Tongue (tissue), 2 donors: ENCODE measurements around the gene CENPP. TPM values are rescaled to one million over a fixed set of nuclear protein-coding genes. Genes with fewer than 3 reads are reported as not detected.
A peak's percentile ranks its signal among the peaks of the same experiment; 100 is the strongest.

Experiments
- DNase-seq: peaks from one replicate; pipeline ENCODE4 v3.0.0-alpha.2; 2015
- total RNA-seq: library from RNA; depleted of rRNA; stranded (reverse); fragments of >200 nt; gene quantifications from one replicate; pipeline ENCODE4 v1.2.3, GENCODE V29; 2014

Gene CENPP
- total RNA-seq, 1 donor from 2014 or later, result 7.7 TPM

GRCh38 chr9:92640398-92641091 is 314.8 kb downstream of the CENPP start:
- no peak for DNase-seq

DNA sequence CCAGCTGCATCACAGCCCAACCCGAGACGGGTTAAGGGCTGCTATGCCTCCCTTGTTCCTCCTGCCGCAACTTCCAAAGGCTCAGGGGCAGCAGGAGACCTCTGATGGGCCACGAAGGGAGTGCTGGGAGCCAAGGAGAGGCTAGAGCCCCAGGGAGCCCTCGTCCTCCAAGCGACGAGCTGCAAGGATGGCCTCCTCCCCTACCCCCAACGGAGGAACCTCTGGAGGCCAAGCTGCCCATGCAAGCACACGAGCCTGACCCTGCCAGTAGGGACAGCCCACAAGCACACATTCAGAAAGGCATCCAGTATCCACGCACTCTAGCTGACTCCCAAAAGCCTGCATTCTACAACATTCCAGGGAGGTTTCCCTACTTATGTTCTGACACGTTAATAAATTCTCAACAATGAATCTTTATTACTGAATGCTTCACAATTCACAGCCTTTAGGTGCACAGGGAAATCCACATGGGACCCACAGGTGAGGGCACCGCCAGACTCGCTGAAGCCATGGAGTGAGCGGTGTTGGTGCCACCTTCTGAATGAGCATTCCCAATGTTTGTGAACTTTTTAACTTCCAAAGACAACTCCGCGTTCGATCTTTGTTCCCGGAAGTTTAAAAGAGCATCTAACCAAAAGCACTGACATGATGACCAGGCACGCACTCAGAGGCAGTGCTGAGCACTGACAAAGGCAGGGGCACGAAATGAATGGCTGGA is 315.5 kb downstream of the CENPP start:
- no peak for DNase-seq

- no peak for DNase-seq
Measured at GRCh38 chr9:92642041-92642451, 316.3 kb downstream of the CENPP start.

- no peak for DNase-seq
Measured at GRCh38 chr9:92642564-92642963, 316.8 kb downstream of the CENPP start.

GRCh38 chr9:92644278-92644677 is 318.5 kb downstream of the CENPP start:
- no peak for DNase-seq

- no peak for DNase-seq
Measured at GRCh38 chr9:92645041-92645440, 319.3 kb downstream of the CENPP start.

DNA sequence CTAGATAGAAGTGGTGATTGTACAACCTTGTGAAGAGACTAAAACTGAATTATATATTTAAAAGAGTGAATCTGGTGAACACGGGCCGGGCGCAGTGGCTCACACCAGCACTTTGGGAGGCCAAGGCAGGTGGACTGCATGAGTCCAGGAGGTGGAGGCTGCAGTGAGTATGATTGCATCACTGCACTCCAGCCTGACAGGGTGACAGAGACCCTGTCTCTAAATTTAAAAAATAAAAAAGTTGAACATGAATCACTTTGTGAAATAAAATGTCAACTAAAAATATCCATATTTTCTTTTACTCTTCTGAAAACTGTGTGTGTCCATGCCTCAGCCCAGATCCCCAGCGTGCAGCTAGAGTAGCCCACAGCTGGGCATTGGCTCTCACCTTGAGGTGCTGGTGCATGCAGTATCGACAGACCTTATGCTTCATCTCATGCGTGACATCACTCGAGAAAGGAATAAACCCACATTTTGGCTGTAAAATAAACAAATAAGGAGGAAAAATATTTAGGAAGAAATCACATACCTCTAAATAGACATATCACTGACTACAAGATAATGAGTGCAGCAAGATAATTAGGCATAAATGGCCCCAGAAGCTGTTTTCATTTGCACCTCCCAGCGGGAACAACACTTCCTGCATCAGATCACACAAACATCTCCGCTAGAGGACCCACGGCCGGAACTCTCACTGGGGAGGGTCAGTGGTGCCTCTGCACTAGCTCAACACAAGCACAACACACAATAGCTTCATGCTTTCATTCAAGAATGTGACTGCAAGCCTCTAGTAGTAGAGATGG is 322.1 kb downstream of the CENPP start:
- DNase-seq, result no peak

DNA sequence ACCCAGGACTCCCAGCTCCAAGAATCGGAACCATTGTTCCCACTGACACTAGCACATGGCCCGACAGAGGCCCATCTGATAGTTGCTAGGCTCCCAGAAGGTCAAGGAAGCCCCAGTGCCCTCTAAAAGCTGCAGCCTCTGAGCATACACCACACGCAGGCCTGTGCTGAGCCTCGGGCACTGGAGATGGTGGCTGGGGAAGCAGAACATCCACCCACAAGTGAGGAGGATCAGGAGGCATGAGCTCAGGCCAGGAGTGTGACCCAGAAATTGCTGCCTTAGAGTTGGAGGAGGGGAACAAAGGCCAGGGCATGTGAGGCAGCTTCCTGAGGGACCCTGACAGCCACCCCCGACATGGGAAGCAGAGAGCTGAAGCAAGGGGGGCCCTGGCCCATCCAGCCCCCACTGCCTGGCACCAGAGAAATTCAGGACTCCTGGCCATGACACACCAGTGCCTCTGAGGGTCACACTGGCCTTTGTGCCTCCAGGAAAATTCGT is 322.8 kb downstream of the CENPP start:
- DNase-seq, result no peak

DNA sequence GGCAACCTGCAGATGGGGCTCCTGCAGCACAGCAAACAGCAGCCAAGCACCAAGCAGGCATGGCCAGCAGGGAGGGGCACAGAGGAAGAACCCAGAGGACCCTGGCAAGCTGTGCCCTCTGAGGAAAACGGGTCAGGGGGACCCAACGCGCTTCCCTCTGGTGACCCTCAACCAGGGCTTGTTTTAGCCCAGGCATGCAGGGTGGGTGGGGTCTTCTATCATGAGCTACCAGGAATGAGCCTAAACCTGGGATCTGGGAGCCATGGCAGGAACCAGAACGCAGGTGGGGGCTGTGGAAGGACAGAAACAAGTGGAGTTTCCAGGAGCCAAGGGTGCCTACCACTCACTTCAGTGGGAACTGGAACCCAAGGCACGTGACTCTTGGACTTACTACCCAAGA is 323.3 kb downstream of the CENPP start:
- DNase-seq, result no peak

- DNase-seq, result no peak
Measured at GRCh38 chr9:92650296-92650695, 324.5 kb downstream of the CENPP start.

DNA sequence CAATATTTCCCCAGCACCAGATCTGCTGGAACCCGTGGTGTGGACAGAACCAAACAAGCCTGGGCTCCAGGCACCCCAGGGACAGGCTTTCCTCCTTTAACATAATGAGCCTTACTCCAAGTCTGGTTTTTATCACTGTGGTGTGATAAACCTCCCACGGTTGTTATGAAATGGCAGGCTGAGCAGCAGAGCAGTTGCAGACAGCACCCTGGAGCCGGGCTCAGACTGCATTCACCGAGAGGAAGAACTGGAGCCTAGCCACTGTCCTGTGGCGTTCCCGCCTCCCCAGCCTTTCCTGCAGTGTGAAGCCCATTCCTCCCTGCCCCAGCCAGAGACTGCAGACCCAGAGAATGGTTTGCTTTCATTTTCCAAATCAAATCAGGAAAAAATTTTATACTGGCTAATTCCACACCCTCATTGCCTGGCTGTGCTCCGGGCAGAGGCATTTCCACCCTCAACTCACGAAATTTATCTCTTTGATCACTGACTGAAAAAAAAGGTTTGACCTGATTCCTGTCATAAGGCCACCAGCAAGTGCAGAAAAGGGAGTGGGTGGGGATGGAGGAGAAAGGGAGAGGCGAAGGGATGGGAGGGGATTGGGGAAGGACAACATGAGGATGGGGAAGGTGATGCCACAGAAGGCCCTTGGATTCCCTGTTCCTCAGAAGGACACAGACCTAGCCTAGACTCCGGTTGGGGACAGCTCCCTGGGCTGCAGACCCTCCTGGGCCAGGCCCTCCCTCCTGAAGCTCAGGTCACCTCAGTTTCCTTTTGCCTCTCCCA is 325.3 kb downstream of the CENPP start:
- peak; percentile 11 for DNase-seq

DNA sequence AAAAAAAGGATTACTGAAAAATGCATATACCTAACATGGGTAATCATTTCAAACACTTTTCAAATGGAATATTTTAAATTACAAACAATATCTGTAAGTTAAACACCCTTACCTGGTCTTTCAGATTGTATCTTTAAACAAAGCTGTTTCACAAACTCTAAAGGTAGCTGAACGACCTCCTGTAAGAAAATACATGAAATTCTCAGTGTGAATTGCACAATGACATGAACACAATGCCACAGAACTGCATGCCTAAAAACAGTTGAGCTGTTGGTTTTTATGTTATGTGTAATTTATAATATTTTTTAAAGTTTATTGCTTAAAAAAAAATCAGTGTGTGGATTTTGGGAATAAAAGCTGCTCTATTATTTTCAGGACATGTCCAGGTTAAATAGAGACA is 326.7 kb downstream of the CENPP start:
- no peak for DNase-seq

DNA sequence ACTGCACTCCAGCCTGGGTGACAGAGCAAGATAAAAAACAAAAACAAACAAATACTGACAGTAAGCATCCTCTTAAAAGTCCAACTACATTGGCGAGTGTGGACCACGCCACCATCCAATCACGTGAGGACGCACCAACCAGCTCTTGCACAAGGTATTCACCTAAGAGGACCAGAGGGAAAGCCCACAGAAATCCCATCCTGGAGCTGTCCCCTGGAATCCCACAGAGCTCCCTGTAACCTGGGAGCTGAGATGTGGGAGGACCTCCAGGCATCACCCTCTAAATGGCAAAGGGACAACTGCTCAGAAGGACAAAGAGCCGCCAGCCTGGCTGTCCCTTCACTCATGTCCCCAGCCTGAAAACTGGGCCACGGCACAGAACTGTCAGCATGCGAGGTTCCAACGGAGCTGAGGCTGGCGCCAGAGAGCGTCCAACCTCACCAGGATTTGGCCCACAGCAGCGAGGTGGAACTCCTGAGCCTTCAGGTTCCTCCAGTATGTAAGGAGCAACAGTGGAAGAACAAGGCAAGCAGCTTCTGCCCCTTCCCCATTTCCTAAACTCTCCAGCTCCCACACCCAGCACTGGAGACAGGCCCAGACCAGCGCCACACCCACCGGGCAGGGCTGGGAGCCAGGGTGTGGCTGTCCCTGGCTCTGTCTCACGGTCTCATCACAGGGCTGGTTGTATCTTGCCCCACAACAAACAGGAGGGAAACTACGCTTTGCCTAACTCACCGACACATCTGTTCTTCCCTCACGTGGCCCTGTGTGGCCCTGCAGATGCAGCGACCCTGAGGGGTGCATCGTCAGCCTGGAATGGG is 328.9 kb downstream of the CENPP start:
- DNase-seq, result peak; percentile 43

DNA sequence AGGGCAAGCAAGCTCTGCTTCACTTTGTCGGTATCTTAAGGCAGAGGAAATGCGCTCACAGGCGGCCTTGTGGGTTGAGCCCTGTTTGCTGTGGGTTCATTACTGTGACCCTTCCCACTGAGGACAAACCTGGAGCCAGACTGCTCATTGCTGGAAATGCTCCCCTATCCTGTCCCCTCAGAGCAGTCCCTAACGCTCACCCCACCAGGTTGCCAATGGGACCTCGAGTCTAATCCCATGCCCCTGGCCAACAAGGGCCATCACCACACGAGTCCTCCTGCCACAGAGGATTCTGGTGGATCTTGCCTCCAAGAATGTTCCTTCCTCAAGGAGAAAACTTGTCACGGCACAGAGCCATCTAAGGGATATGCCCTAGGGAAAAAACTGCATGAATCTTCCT is 329.6 kb downstream of the CENPP start:
- no peak for DNase-seq

DNA sequence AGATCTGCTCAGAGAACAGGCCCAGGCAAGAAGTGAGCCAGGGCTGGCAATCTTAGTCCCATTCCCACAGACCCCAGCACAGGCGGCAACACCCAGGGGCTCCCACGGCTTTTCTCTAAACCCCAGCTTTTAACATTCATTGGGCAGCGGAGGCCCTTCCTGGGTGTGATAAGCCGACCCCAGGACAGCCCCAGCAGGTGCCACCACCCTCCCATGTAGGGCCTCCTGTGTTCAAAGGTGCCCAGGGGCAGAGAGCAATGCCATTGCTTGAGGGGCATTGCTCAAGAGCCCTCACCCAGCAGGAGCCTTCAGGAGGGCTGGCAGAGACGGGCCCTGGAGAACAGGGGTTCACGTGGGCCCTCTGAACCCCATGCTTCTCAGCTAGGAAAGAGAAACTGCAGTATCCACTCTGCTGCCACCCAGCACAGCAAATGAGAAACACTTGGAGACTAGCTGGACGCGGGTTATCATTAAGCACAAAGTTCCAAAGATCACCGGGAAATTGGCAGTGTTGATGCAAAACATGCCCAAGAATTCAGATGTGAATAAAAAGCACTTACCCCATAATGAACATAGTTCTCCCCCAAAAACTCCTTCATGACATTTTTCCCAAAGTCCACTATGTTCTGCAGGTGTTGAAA is 330.3 kb downstream of the CENPP start:
- DNase-seq, result no peak

- no peak for DNase-seq
Measured at GRCh38 chr9:92656537-92656925, 330.8 kb downstream of the CENPP start.

DNA sequence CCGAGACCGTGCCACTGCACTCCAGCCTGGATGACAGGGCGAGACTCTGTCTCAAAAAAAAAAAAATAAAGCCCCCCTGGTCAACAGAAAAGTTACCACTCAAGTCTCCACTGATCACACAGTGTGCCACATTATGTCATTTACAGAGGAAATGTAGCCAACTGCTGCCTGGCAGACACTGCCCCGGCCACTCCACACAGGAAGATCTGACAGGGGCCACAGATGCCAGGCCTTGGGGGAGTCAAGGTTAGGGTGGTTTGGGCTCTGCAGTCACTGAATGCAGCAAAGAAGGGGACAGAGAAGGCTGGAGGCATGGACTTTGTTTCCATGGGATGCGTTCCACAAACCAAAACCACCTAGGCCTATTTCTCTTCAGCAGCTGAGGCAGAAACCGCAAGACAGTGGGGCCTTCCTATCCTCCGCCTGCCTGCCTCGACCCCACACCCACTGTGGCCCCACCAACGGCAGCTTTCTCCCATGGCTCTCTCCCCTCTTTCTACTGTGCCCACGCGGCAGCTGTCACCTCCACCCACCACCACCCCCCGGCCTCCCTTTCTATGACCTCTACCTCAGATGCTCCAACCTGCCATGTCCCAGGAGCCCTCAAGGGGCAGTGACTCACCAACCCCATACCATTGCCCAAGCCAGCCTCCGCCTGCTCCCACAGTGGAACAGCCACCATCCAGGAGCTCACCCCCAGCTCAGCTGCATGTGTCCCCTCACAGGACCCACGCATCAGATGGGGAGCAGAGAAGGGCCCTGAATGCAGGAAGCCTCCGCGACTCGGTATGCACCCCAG is 331.7 kb downstream of the CENPP start:
- DNase-seq, result no peak

GRCh38 chr9:92658176-92658575 is 332.4 kb downstream of the CENPP start:
- no peak for DNase-seq

DNA sequence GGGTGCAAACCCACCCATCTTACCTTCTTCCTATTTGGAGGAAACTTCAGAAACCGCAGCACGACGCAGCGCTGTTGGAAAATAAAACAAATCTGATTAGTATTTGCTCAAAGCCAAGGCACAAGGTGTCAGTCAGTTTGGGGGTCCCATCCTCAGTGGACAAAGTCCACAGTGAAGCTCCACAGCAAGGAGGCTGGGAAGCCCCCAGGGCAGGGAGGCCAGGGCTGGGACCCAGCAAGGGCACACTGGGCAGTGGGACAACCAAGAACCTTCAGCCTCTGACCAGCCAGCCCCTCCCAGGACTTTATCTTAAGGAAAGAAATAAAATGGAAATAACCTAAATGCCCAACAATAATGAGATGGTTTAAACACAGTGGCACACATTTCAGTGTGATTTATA is 332.9 kb downstream of the CENPP start:
- DNase-seq, result no peak

GRCh38 chr9:92659601-92660000 is 333.8 kb downstream of the CENPP start:
- no peak for DNase-seq
